GM12878 (cell line): ENCODE results near the gene EXD1. TPM values are rescaled to one million over a fixed set of nuclear protein-coding genes. Genes with fewer than 3 reads are reported as not detected.

ENCODE experiments used
- ATAC-seq: fragments of 200-7000 bp; cut with Tn5 transposase; 3 replicates; pipeline ENCODE4 v1.9.1; 2020; ENCODE audit warnings: mild to moderate bottlenecking, moderate library complexity
- BruUV-seq: library from RNA; stranded (reverse); fragments of 400-500 nt; replicated peaks from 2 replicates; lab custom pipeline; 2021; lab: Mats Ljungman, UMichigan
- CTCF ChIA-PET: fragments of 300-600 bp; sonication (Branson Sonifier 250); formaldehyde crosslinking; extraction: SDS; loops from one replicate; lab custom pipeline; 2021; ENCODE audit warnings: inconsistent platforms; lab: Yijun Ruan, JAX
- POLR2A ChIA-PET: fragments of 350-600 bp; formaldehyde crosslinking; extraction: SDS; loops from one replicate; lab custom pipeline; 2021; ENCODE audit warnings: inconsistent platforms; lab: Charles Lee
- RAD21 ChIA-PET: fragments of 300-600 bp; sonication (Branson Sonifier 250); formaldehyde crosslinking; loops from one replicate; lab custom pipeline; 2023; ENCODE audit warnings: antibody characterized with exemption; ENCODE audit not compliant: unreplicated experiment; lab: Charles Lee
- SMC1A ChIA-PET: fragments of 300-600 bp; sonication (Branson Sonifier 250); formaldehyde crosslinking; loops from one replicate; lab custom pipeline; 2023; ENCODE audit not compliant: unreplicated experiment, uncharacterized antibody; lab: Charles Lee
- DNase-seq: peaks from one replicate; pipeline ENCODE4 v3.0.0-alpha.2; 2011; ENCODE audit warnings: low read depth, low spot score
- FAIRE-seq: peaks from 3 replicates; lab custom pipeline; 2011; peaks lifted over from hg19 to GRCh38; lab: Jason Lieb, UNC
- H2AFZ ChIP-seq: 2 replicates; pipeline ENCODE4 v1.6.0; 2011; ENCODE audit warnings: low read depth, low read length, control low read depth; ENCODE audit not compliant: control insufficient read depth
- H3K27ac ChIP-seq: 2 replicates; pipeline ENCODE4 v1.5.1; 2011; ENCODE audit warnings: control low read depth; ENCODE audit not compliant: control insufficient read depth, insufficient read depth
- H3K27me3 ChIP-seq, 2 experiments: replicated peaks in 1 of 2; 2 replicates each; pipeline versions ENCODE4 v1.6.0 to v1.6.1; 2011; ENCODE audit warnings: low read length in 1 of 2; ENCODE audit not compliant: control insufficient read depth in 2 of 2, insufficient read depth in 2 of 2
- H3K36me3 ChIP-seq, 2 experiments: 2 replicates each; pipeline ENCODE4 v1.5.1; 2011; ENCODE audit warnings: low read length in 1 of 2; ENCODE audit not compliant: control insufficient read depth in 2 of 2, insufficient read depth in 2 of 2
- H3K4me1 ChIP-seq: 2 replicates; pipeline ENCODE4 v1.6.1; 2011; ENCODE audit warnings: mild to moderate bottlenecking, low read length, moderate library complexity, mixed read lengths; ENCODE audit not compliant: control insufficient read depth, insufficient read depth
- H3K4me2 ChIP-seq: 2 replicates; pipeline ENCODE4 v1.6.0; 2011; ENCODE audit warnings: control low read depth; ENCODE audit not compliant: control insufficient read depth, insufficient read depth
- H3K4me3 ChIP-seq: fragments of 200-600 bp; sonication (generic); 2 replicates; pipeline ENCODE4 v1.5.1; 2016
- H3K79me2 ChIP-seq: 2 replicates; pipeline ENCODE4 v1.6.0; 2011; ENCODE audit warnings: low read length; ENCODE audit not compliant: control insufficient read depth, insufficient read depth
- H3K9ac ChIP-seq: 2 replicates; pipeline ENCODE4 v1.8.0; 2011; ENCODE audit warnings: low read length, control low read depth, mixed read lengths; ENCODE audit not compliant: control insufficient read depth, insufficient read depth
- H3K9me3 ChIP-seq: replicated peaks from 3 replicates; pipeline ENCODE4 v1.5.1; 2011; ENCODE audit warnings: mild to moderate bottlenecking, low read length; ENCODE audit not compliant: control insufficient read depth, insufficient read depth
- H4K20me1 ChIP-seq: 2 replicates; pipeline ENCODE4 v1.6.0; 2011; ENCODE audit not compliant: control insufficient read depth, insufficient read depth
- ASH2L ChIP-seq: fragments of 300-600, 200-600 bp; sonication (generic); IDR thresholded peaks from 2 replicates; pipeline ENCODE4 v1.6.1; 2017; ENCODE audit warnings: low read depth, mild to moderate bottlenecking, borderline replicate concordance
- DPF2 ChIP-seq: fragments of 450-650 bp; IDR thresholded peaks from 2 replicates; pipeline ENCODE4 v1.6.1; 2017; ENCODE audit warnings: mild to moderate bottlenecking
- EP300 ChIP-seq, 2 experiments: fragments of 150-350 bp in 1 of 2; IDR thresholded peaks; 2 replicates each; pipeline ENCODE4 v1.6.1; 2011 to 2012; ENCODE audit warnings: low read depth in 2 of 2, low read length in 2 of 2, borderline replicate concordance in 1 of 2, improper control_type of control experiment in 1 of 2, inconsistent platforms in 1 of 2; ENCODE audit not compliant: control insufficient read depth in 1 of 2
- KAT2A ChIP-seq: conservative IDR thresholded peaks from 2 replicates; pipeline ENCODE4 v1.6.1; 2011; ENCODE audit warnings: low read depth, low read length; ENCODE audit not compliant: control insufficient read depth
- KLF5 ChIP-seq: fragments of 450-650 bp; IDR thresholded peaks from 2 replicates; pipeline ENCODE4 v1.6.1; 2014; ENCODE audit warnings: mild to moderate bottlenecking; ENCODE audit not compliant: partially characterized antibody
- LARP7 ChIP-seq: fragments of 450-650 bp; IDR thresholded peaks from 2 replicates; pipeline ENCODE4 v1.6.1; 2017; ENCODE audit warnings: mild to moderate bottlenecking
- POLR2AphosphoS2 ChIP-seq: IDR thresholded peaks from 2 replicates; pipeline ENCODE4 v1.6.1; 2011; ENCODE audit warnings: low read depth, mild to moderate bottlenecking, low read length, improper control_type of control experiment, moderate library complexity
- RBBP5 ChIP-seq: fragments of 200-600 bp; sonication (generic); conservative IDR thresholded peaks from 2 replicates; pipeline ENCODE4 v1.6.1; 2016
- SMAD1 ChIP-seq: fragments of 450-650 bp; IDR thresholded peaks from 2 replicates; pipeline ENCODE4 v1.6.1; 2018; ENCODE audit warnings: mild to moderate bottlenecking, low read depth; ENCODE audit not compliant: partially characterized antibody
- SREBF1 ChIP-seq: IDR thresholded peaks from 2 replicates; pipeline ENCODE4 v1.6.1; 2012; ENCODE audit warnings: mild to moderate bottlenecking, low read length
- YY1 ChIP-seq: IDR thresholded peaks from 2 replicates; pipeline ENCODE4 v1.6.1; 2011; ENCODE audit warnings: low read depth, mild to moderate bottlenecking, low read length
- ZNF207 ChIP-seq: fragments of 450-650 bp; IDR thresholded peaks from 2 replicates; pipeline ENCODE4 v1.6.1; 2014; ENCODE audit warnings: antibody characterized with exemption, mild to moderate bottlenecking, borderline replicate concordance
- ZNF217 ChIP-seq: fragments of 450-650 bp; IDR thresholded peaks from 2 replicates; pipeline ENCODE4 v1.6.1; 2017; ENCODE audit warnings: antibody characterized with exemption, mild to moderate bottlenecking
- ZNF384 ChIP-seq: IDR thresholded peaks from 2 replicates; pipeline ENCODE4 v1.6.1; 2012; ENCODE audit warnings: low read depth, mild to moderate bottlenecking, low read length, improper control_type of control experiment, borderline replicate concordance
- WGBS: methylation state at CpG from one replicate; pipeline ENCODE4 v1.1.6; 2016; ENCODE audit warnings: low lambda C conversion rate; ENCODE audit not compliant: insufficient replicate concordance, insufficient coverage; ENCODE audit errors: missing lambda C conversion rate; 5-methylcytosine and 5-hydroxymethylcytosine counted together
- in situ Hi-C: fragments of 300-500 bp; cut with MboI; formaldehyde crosslinking; loops from 9 replicates; pipeline ENCODE4 v1.14.3; 2018; ENCODE audit warnings: mixed read lengths
- intact Hi-C: fragments of 100-400 bp; cut with micrococcal nuclease; formaldehyde crosslinking; loops from one replicate; pipeline ENCODE4 v1.14.2; 2022; ENCODE audit not compliant: unreplicated experiment
- polyA plus RNA-seq, 11 experiments: library from polyadenylated mRNA; depleted of rRNA in 4 of 11; unstranded in 6 of 11; stranded (reverse) in 5 of 11; fragments of >200 nt; fragmentation: Nextera tagmentation in 4 of 11; fragmentation: Illumina TruSeq in 1 of 11; extraction: Ambion mirVana in 4 of 11; extraction: Trizol in 1 of 11; gene quantifications; 1 replicate in 1 of 11; 2 replicates in 10 of 11; pipeline versions ENCODE4 v1.2.1 to v1.2.3, GENCODE V29; 2011 to 2016; ENCODE audit warnings: inconsistent platforms in 2 of 11, missing spikeins in 2 of 11, low read depth in 1 of 11
- total RNA-seq, 4 experiments: library from RNA; depleted of rRNA in 3 of 4; stranded (reverse); fragments of >200 nt in 3 of 4; fragmentation: Illumina TruSeq in 1 of 4; extraction: Trizol in 1 of 4; gene quantifications; 2 replicates each; pipeline versions ENCODE4 v1.2.1 to v1.2.3, GENCODE V29; 2013 to 2021
- TF ChIP-seq, protein P1 (sequence below): fragments of 450-650 bp; formaldehyde crosslinking; IDR thresholded peaks from 2 replicates; pipeline ENCODE4 v1.4.0; 2022; ENCODE audit warnings: mild to moderate bottlenecking, moderate library complexity
- TF ChIP-seq, protein P2 (sequence below): IDR thresholded peaks from 2 replicates; pipeline ENCODE4 v1.6.1; 2011; ENCODE audit warnings: borderline replicate concordance, low read depth, mild to moderate bottlenecking, moderate library complexity, mixed read lengths, low read length; ENCODE audit not compliant: insufficient read depth; ENCODE audit errors: extremely low read length
- TF ChIP-seq, protein P3 (sequence below): fragments of 450-650 bp; IDR thresholded peaks from 2 replicates; pipeline ENCODE4 v1.6.1; 2014; ENCODE audit warnings: mild to moderate bottlenecking
- TF ChIP-seq, protein P4 (sequence below): fragments of 450-650 bp; IDR thresholded peaks from 2 replicates; pipeline ENCODE4 v1.6.1; 2017; ENCODE audit warnings: low read depth, mild to moderate bottlenecking, moderate library complexity

EXD1 gene
- total and polyA plus RNA-seq, 10 of the 15 experiments (the other 5 are each of a cell fraction or from before 2014, with no cell fraction given) = 0.19 TPM; not detected in 9

DNA sequence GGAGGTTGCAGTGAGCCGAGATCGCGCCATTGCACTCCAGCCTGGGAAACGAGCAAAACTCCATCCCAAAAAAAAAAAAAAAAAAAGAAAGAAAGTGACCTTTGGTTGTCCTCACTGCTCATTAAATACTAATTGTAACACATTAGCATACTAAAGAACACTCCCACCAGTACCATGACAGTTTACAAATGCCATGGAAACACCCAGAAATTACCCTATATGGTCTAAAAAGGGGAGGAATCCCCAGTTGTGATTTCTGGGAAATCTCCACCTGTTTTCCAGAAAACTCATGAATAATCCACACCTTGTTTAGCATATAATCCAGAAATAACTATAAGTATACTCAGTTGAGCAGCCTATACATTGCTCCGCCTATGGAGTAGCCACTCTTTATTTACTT, 90.9 kb downstream of the EXD1 start:
- no TSS peak for BruUV-seq
- intact Hi-C loops = no loop called here
- H3K79me2 ChIP-seq = no peaks in the 10 kb centered on the region

More for the DNA sequence above, 90.9 kb downstream of the EXD1 start:
- ATAC-seq (no peak), FAIRE-seq (no peak), DNase-seq (no peak)
- ChIA-PET RAD21 (no interaction called here), CTCF (no interaction called here), SMC1A (interaction anchor here (1.5 kb wide), 1 partner anchor 11 kb away, joined by 4 read pairs; no protein-coding TSS in a partner anchor), POLR2A (no interaction called here)
- Histone ChIP-seq H3K4me2 (no peak overlapping the region), H2AFZ (no peak overlapping the region), H3K27ac (no peak overlapping the region), H3K36me3 (no peaks in the 10 kb centered on the region), H3K27me3 (no peaks in the 10 kb centered on the region), H3K9me3 (no peaks in the 10 kb centered on the region), H4K20me1 (no peaks in the 10 kb centered on the region), H3K4me3 (no peak overlapping the region), H3K4me1 (no peaks in the 10 kb centered on the region), H3K9ac (no peak overlapping the region)
- in situ Hi-C loops = no loop called here
- TF ChIP-seq, protein P1, sequence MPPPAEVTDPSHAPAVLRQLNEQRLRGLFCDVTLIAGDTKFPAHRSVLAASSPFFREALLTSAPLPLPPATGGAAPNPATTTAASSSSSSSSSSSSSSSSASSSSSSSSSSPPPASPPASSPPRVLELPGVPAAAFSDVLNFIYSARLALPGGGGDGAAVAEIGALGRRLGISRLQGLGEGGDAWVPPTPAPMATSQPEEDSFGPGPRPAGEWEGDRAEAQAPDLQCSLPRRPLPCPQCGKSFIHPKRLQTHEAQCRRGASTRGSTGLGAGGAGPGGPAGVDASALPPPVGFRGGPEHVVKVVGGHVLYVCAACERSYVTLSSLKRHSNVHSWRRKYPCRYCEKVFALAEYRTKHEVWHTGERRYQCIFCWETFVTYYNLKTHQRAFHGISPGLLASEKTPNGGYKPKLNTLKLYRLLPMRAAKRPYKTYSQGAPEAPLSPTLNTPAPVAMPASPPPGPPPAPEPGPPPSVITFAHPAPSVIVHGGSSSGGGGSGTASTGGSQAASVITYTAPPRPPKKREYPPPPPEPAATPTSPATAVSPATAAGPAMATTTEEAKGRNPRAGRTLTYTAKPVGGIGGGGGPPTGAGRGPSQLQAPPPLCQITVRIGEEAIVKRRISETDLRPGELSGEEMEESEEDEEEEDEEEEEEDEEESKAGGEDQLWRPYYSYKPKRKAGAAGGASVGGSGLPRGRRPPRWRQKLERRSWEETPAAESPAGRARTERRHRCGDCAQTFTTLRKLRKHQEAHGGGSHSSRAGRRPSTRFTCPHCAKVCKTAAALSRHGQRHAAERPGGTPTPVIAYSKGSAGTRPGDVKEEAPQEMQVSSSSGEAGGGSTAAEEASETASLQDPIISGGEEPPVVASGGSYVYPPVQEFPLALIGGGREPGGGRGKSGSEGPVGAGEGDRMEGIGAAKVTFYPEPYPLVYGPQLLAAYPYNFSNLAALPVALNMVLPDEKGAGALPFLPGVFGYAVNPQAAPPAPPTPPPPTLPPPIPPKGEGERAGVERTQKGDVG (CRISPR knock-in tag) = no peak
- no peak for TF ChIP-seq YY1
- TF ChIP-seq EP300 (IDR thresholded peaks at IDR 0.05; ENCODE audit: borderline replicate concordance in 1 of 2, control insufficient read depth in 1 of 2, low read depth in 2 of 2, low read length in 2 of 2) = no peak
- TF ChIP-seq SREBF1 = no peak
- TF ChIP-seq ZNF217 = no peak
- TF ChIP-seq ASH2L = no peak
- no peak for TF ChIP-seq ZNF207
- TF ChIP-seq KAT2A = no peak
- no peak for TF ChIP-seq POLR2AphosphoS2
- TF ChIP-seq, protein P2, sequence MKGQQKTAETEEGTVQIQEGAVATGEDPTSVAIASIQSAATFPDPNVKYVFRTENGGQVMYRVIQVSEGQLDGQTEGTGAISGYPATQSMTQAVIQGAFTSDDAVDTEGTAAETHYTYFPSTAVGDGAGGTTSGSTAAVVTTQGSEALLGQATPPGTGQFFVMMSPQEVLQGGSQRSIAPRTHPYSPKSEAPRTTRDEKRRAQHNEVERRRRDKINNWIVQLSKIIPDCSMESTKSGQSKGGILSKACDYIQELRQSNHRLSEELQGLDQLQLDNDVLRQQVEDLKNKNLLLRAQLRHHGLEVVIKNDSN = no peak
- no peak for TF ChIP-seq SMAD1
- no peak for TF ChIP-seq DPF2
- TF ChIP-seq LARP7 = no peak
- no peak for TF ChIP-seq ZNF384
- TF ChIP-seq, protein P3, sequence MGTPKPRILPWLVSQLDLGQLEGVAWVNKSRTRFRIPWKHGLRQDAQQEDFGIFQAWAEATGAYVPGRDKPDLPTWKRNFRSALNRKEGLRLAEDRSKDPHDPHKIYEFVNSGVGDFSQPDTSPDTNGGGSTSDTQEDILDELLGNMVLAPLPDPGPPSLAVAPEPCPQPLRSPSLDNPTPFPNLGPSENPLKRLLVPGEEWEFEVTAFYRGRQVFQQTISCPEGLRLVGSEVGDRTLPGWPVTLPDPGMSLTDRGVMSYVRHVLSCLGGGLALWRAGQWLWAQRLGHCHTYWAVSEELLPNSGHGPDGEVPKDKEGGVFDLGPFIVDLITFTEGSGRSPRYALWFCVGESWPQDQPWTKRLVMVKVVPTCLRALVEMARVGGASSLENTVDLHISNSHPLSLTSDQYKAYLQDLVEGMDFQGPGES = no peak
- TF ChIP-seq KLF5 = no peak
- TF ChIP-seq, protein P4, sequence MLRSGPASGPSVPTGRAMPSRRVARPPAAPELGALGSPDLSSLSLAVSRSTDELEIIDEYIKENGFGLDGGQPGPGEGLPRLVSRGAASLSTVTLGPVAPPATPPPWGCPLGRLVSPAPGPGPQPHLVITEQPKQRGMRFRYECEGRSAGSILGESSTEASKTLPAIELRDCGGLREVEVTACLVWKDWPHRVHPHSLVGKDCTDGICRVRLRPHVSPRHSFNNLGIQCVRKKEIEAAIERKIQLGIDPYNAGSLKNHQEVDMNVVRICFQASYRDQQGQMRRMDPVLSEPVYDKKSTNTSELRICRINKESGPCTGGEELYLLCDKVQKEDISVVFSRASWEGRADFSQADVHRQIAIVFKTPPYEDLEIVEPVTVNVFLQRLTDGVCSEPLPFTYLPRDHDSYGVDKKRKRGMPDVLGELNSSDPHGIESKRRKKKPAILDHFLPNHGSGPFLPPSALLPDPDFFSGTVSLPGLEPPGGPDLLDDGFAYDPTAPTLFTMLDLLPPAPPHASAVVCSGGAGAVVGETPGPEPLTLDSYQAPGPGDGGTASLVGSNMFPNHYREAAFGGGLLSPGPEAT = no peak
- TF ChIP-seq RBBP5 = no peak
- 83% methylated on average over 4 of the region's 5 CpGs for WGBS
